HG03354 (cell line): ENCODE data around the gene SUV39H2.
"Not testable (repeated sequence)": the region's sequence is repeated elsewhere in the genome, so short reads cannot be mapped to it uniquely, and the experiment has no call there.

ENCODE experiments used
- ATAC-seq: cut with Tn5 transposase; IDR thresholded peaks from one replicate; pipeline ENCODE4 v1.9.1; 2021; ENCODE audit warnings: mild to moderate bottlenecking; ENCODE audit not compliant: unreplicated experiment, poor library complexity, severe bottlenecking

SUV39H2 gene

GRCh38 chr10:14925268-14925667 lies 46.6 kb downstream of the SUV39H2 start:
- no peak for ATAC-seq

GRCh38 chr10:14926061-14926470 lies 47.4 kb downstream of the SUV39H2 start:
- no peak for ATAC-seq

GRCh38 chr10:14926722-14927416 lies 48.2 kb downstream of the SUV39H2 start:
- peak; percentile 90 for ATAC-seq

- ATAC-seq, result no peak
Measured at GRCh38 chr10:14930610-14931009, 51.9 kb downstream of the SUV39H2 start.

GRCh38 chr10:14936584-14936983 lies 57.9 kb downstream of the SUV39H2 start:
- no peak for ATAC-seq

- not testable (repeated sequence) for ATAC-seq
Measured at GRCh38 chr10:14938971-14939370, 60.3 kb downstream of the SUV39H2 start.

GRCh38 chr10:14942147-14942949 lies 63.7 kb downstream of the SUV39H2 start:
- peak; percentile 91 for ATAC-seq

- not testable (repeated sequence) for ATAC-seq
Measured at GRCh38 chr10:14942950-14943338, 64.3 kb downstream of the SUV39H2 start.

GRCh38 chr10:14945108-14945507 lies 66.4 kb downstream of the SUV39H2 start:
- no peak for ATAC-seq

GRCh38 chr10:14947268-14947667 lies 68.6 kb downstream of the SUV39H2 start:
- ATAC-seq, result no peak

- ATAC-seq, result no peak
Measured at GRCh38 chr10:14949291-14949690, 70.6 kb downstream of the SUV39H2 start.

- no peak for ATAC-seq
Measured at GRCh38 chr10:14952851-14953423, 74.3 kb downstream of the SUV39H2 start.

- ATAC-seq, result peak; percentile 42
Measured at GRCh38 chr10:14953424-14954000, 74.8 kb downstream of the SUV39H2 start.
